SK-N-MC (cell line): Measurements from ENCODE around the gene KCNH1.

Experiments used
- EZH2 ChIP-seq: fragments of 200-600 bp; sonication (generic); IDR thresholded peaks from one replicate; pipeline ENCODE4 v1.6.1; 2017; ENCODE audit warnings: antibody characterized with exemption
- POLR2AphosphoS5 ChIP-seq: IDR thresholded peaks from 2 replicates; pipeline ENCODE4 v1.6.1; 2012; ENCODE audit warnings: mild to moderate bottlenecking, low read depth, low read length, borderline replicate concordance

GRCh38 chr1:210980082-210980481 is 153.9 kb downstream of the KCNH1 start:
- TF ChIP-seq EZH2 (no peak), POLR2AphosphoS5 (no peak)
